Uterus (tissue), 2 donors: ENCODE results near the gene WDR11.

Experiments
- CTCF ChIP-seq, 4 experiments: fragments of 200-600 bp in 2 of 4; fragments of 450-650 bp in 2 of 4; sonication (generic) in 2 of 4; IDR thresholded peaks; one replicate each; pipeline ENCODE4 v1.5.1; 2016 to 2019; ENCODE audit warnings: antibody characterized with exemption in 4 of 4, mild to moderate bottlenecking in 2 of 4, moderate library complexity in 1 of 4
- POLR2A ChIP-seq, 2 donors: fragments of 450-650 bp; IDR thresholded peaks; one replicate each; pipeline ENCODE4 v1.6.1; 2016; ENCODE audit warnings: antibody characterized with exemption in 2 of 2, mild to moderate bottlenecking in 1 of 2, moderate library complexity in 1 of 2

- TF ChIP-seq CTCF (IDR thresholded peaks at IDR 0.05) (no peak), POLR2A (IDR thresholded peaks at IDR 0.05) (no peak)
These were observed 94.0 kb downstream of the WDR11 start for GRCh38 chr10:120945182-120945581.
